Renal cortex interstitium (tissue), 11 donors: ENCODE results near the gene TMEM132C. TPM values are rescaled to one million over a fixed set of nuclear protein-coding genes. Genes with fewer than 3 reads are reported as not detected.

ENCODE experiments used
- DNase-seq, 11 donors: peaks; one replicate each; pipeline ENCODE4 v3.0.0-alpha.2; 2013; ENCODE audit warnings: low read depth in 9 of 11, low spot score in 4 of 11; ENCODE audit errors: extremely low read depth in 1 of 11
- polyA plus RNA-seq, 3 donors: library from polyadenylated mRNA; unstranded; fragments of 120-200 nt; gene quantifications; one replicate each; pipeline ENCODE4 v1.2.1, GENCODE V29; 2013; ENCODE audit not compliant: insufficient read length in 3 of 3

Gene TMEM132C
- polyA plus RNA-seq, 3 donors = 1.5 to 2.8 (median 1.8) TPM

- DNase-seq = no peak
Measured at GRCh38 chr12:128755566-128755965, 488.6 kb downstream of the TMEM132C start.
